Stimulated activated CD4-positive, alpha-beta T cell treated with anti-CD3 and anti-CD28 coated beads, Interleukin-4, amount 100 ng/mL, for 24 hours (primary cell): Measurements from ENCODE around the gene MICAL3.
"Not testable (repeated sequence)": the region's sequence is repeated elsewhere in the genome, so short reads cannot be mapped to it uniquely, and the experiment has no call there.

ENCODE experiments used
- DNase-seq: peaks from one replicate; pipeline ENCODE4 v3.0.0-alpha.2; 2020

Gene MICAL3

DNA sequence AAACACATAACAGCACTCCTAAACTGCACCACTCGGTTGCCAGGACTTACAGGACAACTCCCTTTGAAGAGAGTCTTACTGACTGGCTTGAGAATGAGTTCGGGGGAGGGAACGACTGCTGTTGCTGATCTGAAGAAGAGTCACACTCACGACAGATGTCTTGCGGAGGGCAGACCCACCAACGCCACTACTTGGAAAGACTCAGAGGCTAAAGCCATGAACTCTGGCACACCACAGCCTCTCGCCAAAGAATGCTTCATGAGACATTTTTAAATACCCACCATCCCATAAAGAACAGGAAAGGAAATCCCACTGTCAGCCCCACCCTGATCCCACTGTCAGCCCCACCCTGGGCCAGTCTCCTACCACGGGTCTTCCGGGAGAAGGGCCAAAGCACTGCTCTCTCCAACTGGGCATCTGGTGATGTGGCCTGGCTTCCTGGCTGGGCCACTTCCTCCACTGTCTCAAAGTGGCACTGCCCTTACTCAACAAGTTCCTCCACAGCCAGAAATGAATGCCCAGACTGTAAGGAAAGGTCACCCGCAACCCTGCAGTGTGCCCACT is 73.6 kb downstream of the MICAL3 start:
- DNase-seq: no peak

GRCh38 chr22:17949642-17950473 is 74.5 kb downstream of the MICAL3 start:
- DNase-seq: no peak

DNA sequence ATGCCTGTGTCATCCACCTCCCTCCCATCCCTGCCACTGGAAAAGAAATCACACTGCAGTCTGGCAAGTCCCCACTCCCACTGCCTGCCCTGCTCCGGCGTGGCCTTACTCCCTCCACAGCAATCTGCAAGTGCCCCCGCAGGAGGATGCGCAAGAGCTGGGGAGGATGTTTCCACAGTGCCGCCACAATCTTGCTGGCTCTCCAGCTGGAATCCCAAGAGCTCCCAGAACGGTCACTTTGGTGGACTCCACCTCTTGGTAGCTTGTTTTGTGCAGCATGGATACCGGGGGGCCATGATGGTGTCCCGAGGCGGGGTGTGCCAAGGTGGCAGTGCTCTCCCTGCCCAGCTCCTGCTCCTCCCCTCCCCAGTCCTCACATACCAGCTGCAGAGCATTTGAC is 76.3 kb downstream of the MICAL3 start:
- DNase-seq: no peak

DNA sequence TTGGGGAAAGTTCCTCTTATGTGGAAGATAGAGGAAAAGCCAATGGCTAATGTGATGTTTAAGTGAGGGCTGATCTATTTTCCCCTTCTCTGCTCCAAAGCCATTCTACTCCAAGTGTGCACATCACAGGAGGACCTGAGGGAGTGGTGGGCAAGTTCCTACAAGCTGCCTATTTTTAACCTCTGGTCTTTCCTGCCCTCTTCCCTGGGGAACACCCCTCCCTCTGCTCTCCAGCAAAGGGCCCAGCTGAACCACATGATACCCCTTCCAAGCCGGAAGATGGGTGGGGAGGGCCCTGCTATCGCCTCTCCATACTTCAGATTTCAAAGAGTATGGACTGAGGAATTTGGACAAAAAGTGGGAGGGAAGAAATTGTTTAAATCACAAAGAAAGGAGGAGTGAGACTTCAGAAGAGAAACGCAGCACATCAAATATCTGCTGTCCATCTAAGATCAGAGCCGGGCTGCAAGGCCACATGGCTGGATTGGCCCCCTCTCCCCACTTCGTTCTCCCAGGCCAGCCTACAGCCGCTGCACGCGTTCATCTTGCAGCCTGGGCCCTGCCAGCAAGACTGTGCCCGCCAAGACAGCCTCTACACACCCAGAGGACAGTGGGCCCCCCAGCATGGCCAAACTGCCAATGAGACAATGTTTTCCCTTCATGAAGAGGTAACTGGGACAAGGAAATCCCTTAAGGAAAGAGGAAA is 77.5 kb downstream of the MICAL3 start:
- no peak for DNase-seq

- no peak for DNase-seq
Measured at GRCh38 chr22:17945888-17946648, 78.3 kb downstream of the MICAL3 start.

GRCh38 chr22:17945156-17945887 is 79.0 kb downstream of the MICAL3 start:
- DNase-seq: no peak

DNA sequence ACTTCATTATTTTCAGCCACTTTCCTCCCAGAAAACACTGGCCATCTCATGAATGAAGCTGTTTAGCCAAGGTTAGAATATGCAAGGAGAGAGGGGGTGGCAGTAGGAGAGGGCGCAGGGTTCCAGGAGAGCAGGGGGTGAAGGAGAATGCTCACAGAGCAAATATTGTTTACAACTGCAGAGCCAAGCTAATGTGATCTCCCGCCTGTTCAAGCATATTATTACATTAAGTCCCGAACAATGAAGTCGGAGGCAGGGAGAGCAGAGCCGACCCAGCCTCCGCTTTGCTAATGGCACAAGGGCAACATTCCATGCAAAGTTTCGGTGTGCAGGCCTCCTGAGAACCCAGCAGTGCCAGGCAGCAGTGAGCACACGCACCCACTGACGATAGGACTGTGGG is 80.1 kb downstream of the MICAL3 start:
- no peak for DNase-seq

GRCh38 chr22:17943533-17944249 is 80.7 kb downstream of the MICAL3 start:
- no peak for DNase-seq

DNA sequence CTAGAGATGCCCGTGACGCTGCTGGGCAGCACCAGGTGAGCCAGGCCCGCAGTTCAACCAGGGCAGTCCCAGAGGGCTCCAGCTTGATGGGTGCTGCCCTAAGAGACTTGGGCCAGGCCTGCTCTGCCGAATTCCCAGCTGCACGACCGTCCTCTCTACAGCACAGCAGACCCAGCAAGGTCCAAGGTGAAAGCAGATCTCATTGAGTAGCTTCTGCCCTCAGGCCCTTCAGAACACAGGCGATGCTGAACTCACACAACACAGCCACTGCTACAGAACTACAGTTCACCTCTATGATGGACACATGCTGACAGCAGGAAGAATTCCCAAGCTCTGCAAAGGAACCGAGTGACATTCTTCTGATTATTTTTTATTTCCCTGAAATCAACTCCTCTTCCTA is 81.6 kb downstream of the MICAL3 start:
- DNase-seq: no peak

DNA sequence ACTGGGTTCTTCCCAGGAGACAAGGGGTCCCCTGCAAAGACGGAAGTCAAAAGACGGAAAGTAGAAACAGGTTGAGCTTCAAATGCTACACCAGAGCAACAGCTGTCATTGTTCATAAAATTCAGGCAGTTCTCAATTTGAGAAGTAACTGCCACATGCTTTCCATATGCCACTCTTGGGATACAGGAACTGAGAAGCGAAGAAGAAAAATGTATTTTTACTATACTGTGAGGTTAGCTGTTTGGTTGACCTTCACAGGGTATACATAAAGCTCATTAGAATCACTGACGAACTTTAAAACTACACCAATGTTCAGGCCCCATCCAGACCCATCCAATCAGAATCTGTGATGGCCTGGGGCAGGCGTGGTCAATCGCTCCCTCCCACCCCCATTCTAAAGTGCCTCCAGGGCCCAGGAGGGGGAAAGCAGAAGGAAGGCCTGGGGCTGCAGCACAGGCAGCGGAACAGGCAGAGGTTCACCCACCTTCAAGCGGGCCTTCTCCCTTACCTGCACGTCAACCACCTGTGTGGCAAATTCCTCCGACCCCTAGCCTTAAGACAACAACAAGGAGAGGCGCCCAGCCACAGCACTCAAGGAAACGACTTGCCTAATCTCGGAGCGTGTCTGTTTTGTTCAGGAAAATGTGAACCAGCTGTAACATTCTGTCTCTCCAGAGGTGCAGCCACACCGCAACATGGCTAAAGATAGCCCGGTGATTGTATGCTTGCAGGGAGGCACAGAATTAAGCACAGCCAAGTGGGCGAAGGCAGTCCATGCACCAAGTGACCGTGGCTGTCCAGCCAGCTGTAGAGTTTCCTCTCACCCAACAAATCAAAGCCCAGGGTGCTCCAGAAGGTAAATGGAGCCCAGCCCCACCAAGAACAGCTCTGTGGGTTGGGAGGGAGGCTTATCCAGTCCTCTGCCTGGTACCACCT is 82.6 kb downstream of the MICAL3 start:
- no peak for DNase-seq

DNA sequence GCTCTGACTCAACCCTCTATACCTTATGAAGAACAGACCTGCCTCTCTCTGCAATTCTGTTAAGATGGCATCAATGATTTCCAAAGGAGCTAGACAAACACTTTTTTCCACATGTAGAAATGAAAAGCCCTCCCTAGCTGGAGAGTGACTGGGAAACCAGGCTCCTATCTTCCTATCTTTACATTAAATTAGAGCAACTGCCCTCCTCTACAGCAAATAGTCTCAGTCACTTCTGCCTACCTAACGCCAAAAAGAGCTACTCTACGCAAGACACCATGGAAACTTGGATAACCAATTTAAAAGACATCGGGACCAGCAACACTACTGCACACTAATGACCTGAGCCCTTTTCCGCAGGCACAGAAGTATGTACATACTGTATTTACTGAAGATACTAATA is 84.8 kb downstream of the MICAL3 start:
- DNase-seq: no peak

- no peak for DNase-seq
Measured at GRCh38 chr22:17939011-17939410, 85.3 kb downstream of the MICAL3 start.

- no peak for DNase-seq
Measured at GRCh38 chr22:17938484-17938924, 85.9 kb downstream of the MICAL3 start.

GRCh38 chr22:17932457-17932856 is 91.9 kb downstream of the MICAL3 start:
- DNase-seq: not testable (repeated sequence)

DNA sequence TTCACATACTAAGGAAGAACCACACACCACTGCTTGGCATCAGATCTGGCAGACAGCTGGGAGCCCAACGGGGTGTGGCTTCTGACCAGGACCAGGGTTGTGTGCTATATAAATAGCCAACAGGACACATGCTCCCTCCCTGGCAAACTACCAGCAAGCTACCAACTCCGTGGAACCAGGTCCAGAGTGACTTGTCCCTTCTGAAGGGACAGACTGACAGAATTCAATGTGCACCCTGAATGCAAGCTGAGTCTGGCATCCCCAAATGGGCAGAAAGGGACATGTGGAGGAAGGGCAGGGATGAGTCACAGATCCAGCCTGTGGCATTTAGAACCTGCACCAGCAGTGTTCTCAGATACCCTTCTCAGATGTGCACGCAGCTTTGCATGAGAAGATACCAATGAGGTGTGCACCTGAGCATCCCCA is 92.9 kb downstream of the MICAL3 start:
- DNase-seq: no peak

DNA sequence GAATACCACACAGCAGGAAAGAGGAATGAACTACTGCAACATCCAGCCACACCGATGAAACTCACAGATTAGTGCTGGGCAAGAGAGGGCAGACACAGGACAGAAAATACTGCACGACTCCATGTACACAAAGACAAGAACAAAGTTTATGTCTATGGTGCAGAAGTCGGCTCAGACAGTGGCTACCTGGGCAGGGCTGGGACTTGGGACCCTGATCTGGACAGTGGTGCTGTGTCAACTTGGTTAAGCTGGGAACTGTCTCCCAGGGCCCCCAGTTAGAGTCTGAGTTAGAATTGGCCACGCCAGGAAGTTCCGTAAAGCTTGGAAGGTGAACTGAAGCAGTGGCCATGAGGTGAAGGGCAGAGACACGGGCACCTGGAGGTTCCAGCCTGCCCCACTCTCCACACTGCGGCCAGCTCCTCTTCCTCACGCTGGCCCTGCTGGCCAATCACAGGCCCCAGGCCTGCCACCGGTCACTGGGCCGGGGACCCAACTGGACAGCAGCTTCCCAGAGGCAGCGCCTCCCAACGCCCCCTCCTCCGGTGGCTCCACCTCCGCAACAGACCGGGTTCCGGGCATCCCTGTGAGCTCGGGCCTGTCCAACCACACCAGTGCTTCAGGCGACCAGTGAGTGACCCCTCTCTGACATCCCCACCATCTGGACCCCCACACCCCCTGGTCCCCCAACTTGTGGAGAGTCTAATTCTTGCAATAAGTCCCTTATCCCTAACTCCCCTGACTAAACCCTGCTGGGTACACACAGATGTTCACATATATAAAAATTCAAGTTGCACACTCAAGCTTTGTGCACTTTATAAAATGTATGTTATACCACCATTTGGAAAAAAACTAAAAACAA is 93.7 kb downstream of the MICAL3 start:
- no peak for DNase-seq

DNA sequence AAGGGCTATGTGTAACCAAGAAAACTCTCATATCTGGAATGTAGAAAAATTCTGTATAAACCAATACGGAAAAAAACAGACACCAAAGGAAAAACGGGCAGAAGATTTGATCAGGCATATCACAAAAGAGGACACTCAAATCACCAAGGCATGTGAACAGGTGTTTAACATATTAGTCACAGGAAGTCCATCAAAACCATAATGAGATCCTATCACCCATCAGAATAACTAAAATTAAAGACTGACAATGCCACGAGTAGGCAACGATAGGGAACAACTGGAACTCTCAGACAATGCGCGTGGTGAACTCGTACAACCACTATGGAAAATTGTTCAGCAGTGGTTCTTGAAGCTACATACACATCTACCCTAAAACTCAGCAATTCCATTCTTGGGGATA is 94.5 kb downstream of the MICAL3 start:
- no peak for DNase-seq

- DNase-seq: no peak
Measured at GRCh38 chr22:17928391-17928790, 96.0 kb downstream of the MICAL3 start.

DNA sequence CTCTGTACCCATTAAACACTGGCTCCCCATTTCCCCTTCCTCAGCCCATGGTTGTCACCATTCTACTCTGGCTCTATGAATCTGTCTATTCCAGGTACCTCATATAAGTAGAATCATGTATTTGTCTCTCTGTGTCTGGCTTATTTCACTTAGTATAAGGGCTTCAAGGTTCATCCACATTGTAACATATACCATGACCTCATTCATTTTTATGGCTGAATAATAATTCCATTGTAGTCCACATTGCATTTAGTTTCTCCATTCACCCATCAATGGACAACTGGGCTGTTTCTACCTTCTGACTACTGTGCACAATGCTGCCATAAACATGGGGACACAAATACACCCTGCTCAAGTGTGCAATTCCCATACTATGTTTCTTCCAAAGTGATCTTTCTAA is 97.3 kb downstream of the MICAL3 start:
- no peak for DNase-seq

DNA sequence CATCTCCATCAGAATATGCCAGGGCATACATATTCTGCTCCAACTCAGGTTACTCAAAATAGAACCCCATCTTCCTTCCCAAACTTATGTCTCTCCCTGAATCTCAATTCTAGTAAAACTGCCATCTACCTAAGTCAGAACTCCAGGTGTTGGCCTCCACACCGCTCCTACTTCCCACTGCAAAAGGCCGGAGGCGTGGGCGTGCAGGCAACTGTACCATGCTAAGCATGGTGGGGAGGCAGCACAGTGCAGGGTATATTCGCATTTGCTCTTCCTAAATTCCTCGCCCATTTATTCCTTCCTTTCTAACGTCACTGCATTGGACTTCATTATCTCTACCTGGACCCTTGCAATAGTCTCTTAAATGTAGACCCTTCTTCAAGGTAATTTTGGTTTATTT is 97.8 kb downstream of the MICAL3 start:
- DNase-seq: no peak
